GM18507 (cell line): ENCODE measurements around the gene OLR1.

Experiments used
- DNase-seq: peaks from one replicate; pipeline ENCODE4 v3.0.0; 2011; ENCODE audit warnings: low read depth; ENCODE audit not compliant: insufficient read length; ENCODE audit errors: extremely low spot score
- FAIRE-seq: peaks from 2 replicates; lab custom pipeline; 2011; peaks lifted over from hg19 to GRCh38; lab: Jason Lieb, UNC

OLR1 gene

DNA sequence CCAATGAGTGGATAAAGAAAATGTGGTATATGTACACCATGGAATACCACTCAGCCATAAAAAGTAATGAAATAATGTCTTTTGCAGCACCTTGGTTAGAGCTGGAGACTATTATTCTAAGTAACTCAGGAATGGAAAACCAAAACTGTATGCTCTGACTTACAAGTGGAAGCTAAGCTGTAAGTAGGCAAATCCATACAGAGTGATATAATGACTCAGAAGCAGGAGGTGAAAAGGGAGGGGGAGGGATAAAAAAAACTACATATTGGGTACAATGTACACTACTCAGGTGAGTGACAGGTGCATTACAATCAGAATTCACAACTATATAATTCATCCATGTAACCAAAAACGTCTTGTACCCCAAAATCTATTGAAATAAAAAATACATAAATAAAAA, 58.0 kb downstream of the OLR1 start:
- DNase-seq (no peak), FAIRE-seq (no peak)

DNA sequence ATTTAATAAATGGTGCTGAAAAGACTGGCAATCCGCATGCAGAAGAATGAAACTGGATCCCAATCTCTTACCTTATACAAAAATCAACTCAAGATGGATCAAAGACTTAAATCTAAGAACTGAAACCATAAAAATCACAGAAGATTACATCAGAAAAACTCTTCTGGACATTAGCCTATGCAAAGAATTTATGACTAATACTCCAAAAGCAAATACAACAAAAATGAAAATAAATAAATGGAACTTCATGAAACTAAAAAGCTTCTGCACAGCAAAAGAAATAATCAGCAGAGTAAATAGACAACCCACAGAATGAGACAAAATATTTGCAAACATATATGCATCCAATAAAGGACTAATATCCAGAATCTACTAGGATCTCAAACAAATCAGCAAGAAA, 58.9 kb downstream of the OLR1 start:
- FAIRE-seq = no peak
- no peak for DNase-seq

DNA sequence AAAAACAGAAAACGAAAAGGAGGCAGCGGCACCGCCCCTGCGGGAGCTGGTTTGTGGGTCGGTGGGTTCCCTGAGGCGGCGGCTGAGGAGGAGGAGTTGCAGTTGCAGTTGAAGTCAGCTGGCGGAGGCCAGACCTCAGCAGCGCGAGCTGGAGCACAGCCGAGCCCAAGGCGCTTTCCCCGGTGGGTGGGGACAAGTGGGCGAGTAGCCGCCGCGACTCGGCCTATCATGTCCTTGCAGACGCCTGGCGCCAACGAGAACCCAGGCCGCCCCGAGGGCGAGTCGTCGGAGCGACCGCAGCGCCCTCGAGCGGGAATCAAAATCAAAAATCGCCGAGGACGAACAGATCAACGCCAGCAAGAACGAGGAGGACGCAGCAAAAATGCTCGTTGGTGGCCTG, 60.5 kb downstream of the OLR1 start:
- no peak for FAIRE-seq
- DNase-seq = no peak

DNA sequence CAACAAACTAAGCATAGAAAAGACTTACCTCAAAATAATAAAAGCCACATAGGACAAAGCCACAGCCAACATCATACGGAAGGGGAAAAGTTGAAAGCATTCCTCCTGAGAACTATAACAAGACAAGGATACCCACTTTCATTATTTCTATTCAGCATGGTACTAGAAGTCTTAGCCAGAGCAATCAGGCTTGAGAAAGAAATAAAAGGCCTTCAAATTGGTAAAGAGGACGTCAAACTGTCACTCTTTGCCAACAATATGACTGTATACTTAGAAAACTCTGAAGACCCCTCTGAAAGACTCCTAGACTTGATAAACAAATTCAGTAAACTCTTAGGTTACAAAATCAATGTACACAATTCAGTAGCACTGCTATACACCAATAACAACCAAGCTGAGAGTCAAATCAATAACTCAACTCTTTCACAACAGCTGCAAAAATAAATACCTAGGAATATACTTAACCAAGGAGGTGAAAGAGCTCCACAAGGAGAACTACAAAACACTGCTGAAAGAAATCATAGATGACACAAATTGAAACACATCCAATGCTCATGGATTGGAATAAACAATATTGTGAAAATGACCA, 61.6 kb downstream of the OLR1 start:
- DNase-seq (no peak), FAIRE-seq (no peak)
